PC-9 (cell line): ENCODE data around the gene IWS1.
"Not testable (repeated sequence)": the region's sequence is repeated elsewhere in the genome, so short reads cannot be mapped to it uniquely, and the experiment has no call there.

ENCODE experiments used
- CTCF ChIP-seq: fragments of 200-600 bp; sonication (generic); conservative IDR thresholded peaks from 2 replicates; pipeline ENCODE4 v1.6.1; 2017; ENCODE audit warnings: mixed run types, antibody characterized with exemption, mild to moderate bottlenecking, moderate library complexity
- EZH2 ChIP-seq: fragments of 200-600 bp; sonication (generic); IDR thresholded peaks from 2 replicates; pipeline ENCODE4 v1.8.0; 2017; ENCODE audit warnings: antibody characterized with exemption, low read depth

- not testable (repeated sequence) for TF ChIP-seq CTCF, EZH2
Measured at GRCh38 chr2:127529416-127529815, 3.1 kb upstream of the IWS1 start.
